ENCODE data around the gene TNFRSF12A. TPM values are rescaled to one million over a fixed set of nuclear protein-coding genes. Genes with fewer than 3 reads are reported as not detected.

TNFRSF12A gene
- total and polyA plus RNA-seq, 9 of the 15 experiments (the other 6 are each of a cell fraction or from before 2014, with no cell fraction given), result 0.41 to 61.8 (median 26.5) TPM

- no peak for TF ChIP-seq MECOM (CRISPR knock-in tag; IDR thresholded peaks at IDR 0.05)
- no peak for TF ChIP-seq USF2 (CRISPR knock-in tag; IDR thresholded peaks at IDR 0.05)
- TF ChIP-seq HCFC1 (IDR thresholded peaks at IDR 0.05; ENCODE audit: low read depth, low read length), result no peak
- no peak for TF ChIP-seq BCOR (IDR thresholded peaks at IDR 0.05)
- no peak for TF ChIP-seq MCM3 (IDR thresholded peaks at IDR 0.05)
- TF ChIP-seq TOE1 (IDR thresholded peaks at IDR 0.05; ENCODE audit: borderline replicate concordance), result no peak
- TF ChIP-seq TOE1 (CRISPR knock-in tag; IDR thresholded peaks at IDR 0.05; ENCODE audit: borderline replicate concordance, low read depth), result no peak
- no peak for TF ChIP-seq HSF4 (CRISPR knock-in tag; IDR thresholded peaks at IDR 0.05; ENCODE audit: borderline replicate concordance)
- no peak for TF ChIP-seq TAF15 (IDR thresholded peaks at IDR 0.05; ENCODE audit: low read depth, low read length)
- TF ChIP-seq NCOA1 (IDR thresholded peaks at IDR 0.05; ENCODE audit: low read depth), result no peak
- no peak for TF ChIP-seq TFE3 (CRISPR knock-in tag; IDR thresholded peaks at IDR 0.05)
- no peak for TF ChIP-seq ZNF696 (CRISPR knock-in tag; conservative IDR thresholded peaks at IDR 0.05)
- TF ChIP-seq, protein P1, sequence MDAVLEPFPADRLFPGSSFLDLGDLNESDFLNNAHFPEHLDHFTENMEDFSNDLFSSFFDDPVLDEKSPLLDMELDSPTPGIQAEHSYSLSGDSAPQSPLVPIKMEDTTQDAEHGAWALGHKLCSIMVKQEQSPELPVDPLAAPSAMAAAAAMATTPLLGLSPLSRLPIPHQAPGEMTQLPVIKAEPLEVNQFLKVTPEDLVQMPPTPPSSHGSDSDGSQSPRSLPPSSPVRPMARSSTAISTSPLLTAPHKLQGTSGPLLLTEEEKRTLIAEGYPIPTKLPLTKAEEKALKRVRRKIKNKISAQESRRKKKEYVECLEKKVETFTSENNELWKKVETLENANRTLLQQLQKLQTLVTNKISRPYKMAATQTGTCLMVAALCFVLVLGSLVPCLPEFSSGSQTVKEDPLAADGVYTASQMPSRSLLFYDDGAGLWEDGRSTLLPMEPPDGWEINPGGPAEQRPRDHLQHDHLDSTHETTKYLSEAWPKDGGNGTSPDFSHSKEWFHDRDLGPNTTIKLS (IDR thresholded peaks at IDR 0.05; ENCODE audit: borderline replicate concordance, low read depth), result no peak
- TF ChIP-seq KLF13 (tag; IDR thresholded peaks at IDR 0.05; ENCODE audit: borderline replicate concordance, low read depth), result no peak
- no peak for TF ChIP-seq U2AF2 (optimal IDR thresholded peaks at IDR 0.05; ENCODE audit: low read depth, low read length)
- no peak for TF ChIP-seq PHF8 (IDR thresholded peaks at IDR 0.05; ENCODE audit: borderline replicate concordance, low read length)
- no peak for TF ChIP-seq CREB1 (IDR thresholded peaks at IDR 0.05)
- 0 out of 2 replicates have a peak, but pooled peaks have one; percentile 14 for TF ChIP-seq CREB1 (CRISPR knock-in tag; IDR thresholded peaks at IDR 0.05)
- TF ChIP-seq TAF1 (IDR thresholded peaks at IDR 0.05; ENCODE audit: control insufficient read depth, extremely low read depth, insufficient read depth, low read length, severe bottlenecking), result peak; percentile 22
- no peak for TF ChIP-seq RBM17 (IDR thresholded peaks at IDR 0.05; ENCODE audit: borderline replicate concordance, low read depth, low read length)
- no peak for TF ChIP-seq CHD4 (IDR thresholded peaks at IDR 0.05; ENCODE audit: insufficient read depth, insufficient replicate concordance, low read depth, low read length, poor library complexity, severe bottlenecking)
- TF ChIP-seq KLF16 (IDR thresholded peaks at IDR 0.05), result no peak
- TF ChIP-seq ZNF77 (CRISPR knock-in tag; IDR thresholded peaks at IDR 0.05), result no peak
- no peak for TF ChIP-seq ZNF561 (CRISPR knock-in tag; conservative IDR thresholded peaks at IDR 0.05)
- TF ChIP-seq EP300 (IDR thresholded peaks at IDR 0.05; ENCODE audit: low read length), result no peak
- TF ChIP-seq TBL1XR1 (IDR thresholded peaks at IDR 0.05; ENCODE audit: low read length in 2 of 2), result no peak
- TF ChIP-seq NFE2 (IDR thresholded peaks at IDR 0.05; ENCODE audit: low read depth), result no peak
Measured at GRCh38 chr16:3021449-3022207, 1.5 kb downstream of the TNFRSF12A start (continued).

Measured in K562 (cell line).